ENCODE results near the gene NEUROD2.
A peak's percentile ranks its signal among the peaks of the same experiment; 100 is the strongest.

The NEUROD2 gene

GRCh38 chr17:39639566-39640458, 32.1 kb upstream of the NEUROD2 start:
- DNase-seq (ENCODE audit: low spot score): no peak
- TF ChIP-seq, protein P1, sequence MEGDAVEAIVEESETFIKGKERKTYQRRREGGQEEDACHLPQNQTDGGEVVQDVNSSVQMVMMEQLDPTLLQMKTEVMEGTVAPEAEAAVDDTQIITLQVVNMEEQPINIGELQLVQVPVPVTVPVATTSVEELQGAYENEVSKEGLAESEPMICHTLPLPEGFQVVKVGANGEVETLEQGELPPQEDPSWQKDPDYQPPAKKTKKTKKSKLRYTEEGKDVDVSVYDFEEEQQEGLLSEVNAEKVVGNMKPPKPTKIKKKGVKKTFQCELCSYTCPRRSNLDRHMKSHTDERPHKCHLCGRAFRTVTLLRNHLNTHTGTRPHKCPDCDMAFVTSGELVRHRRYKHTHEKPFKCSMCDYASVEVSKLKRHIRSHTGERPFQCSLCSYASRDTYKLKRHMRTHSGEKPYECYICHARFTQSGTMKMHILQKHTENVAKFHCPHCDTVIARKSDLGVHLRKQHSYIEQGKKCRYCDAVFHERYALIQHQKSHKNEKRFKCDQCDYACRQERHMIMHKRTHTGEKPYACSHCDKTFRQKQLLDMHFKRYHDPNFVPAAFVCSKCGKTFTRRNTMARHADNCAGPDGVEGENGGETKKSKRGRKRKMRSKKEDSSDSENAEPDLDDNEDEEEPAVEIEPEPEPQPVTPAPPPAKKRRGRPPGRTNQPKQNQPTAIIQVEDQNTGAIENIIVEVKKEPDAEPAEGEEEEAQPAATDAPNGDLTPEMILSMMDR (IDR thresholded peaks at IDR 0.05; ENCODE audit: extremely low read depth, missing control alignments): no peak

GRCh38 chr17:39639043-39639442, 31.3 kb upstream of the NEUROD2 start:
- TF ChIP-seq, protein P1 (IDR thresholded peaks at IDR 0.05; ENCODE audit: extremely low read depth, missing control alignments): no peak
- no peak for DNase-seq (ENCODE audit: low spot score)

GRCh38 chr17:39638317-39638716, 30.6 kb upstream of the NEUROD2 start:
- TF ChIP-seq, protein P1 (IDR thresholded peaks at IDR 0.05; ENCODE audit: extremely low read depth, missing control alignments): no peak
- no peak for DNase-seq (ENCODE audit: low spot score)

- DNase-seq (ENCODE audit: low spot score): peak; percentile 98
- TF ChIP-seq, protein P1 (IDR thresholded peaks at IDR 0.05; ENCODE audit: extremely low read depth, missing control alignments): peak; percentile 8
Observed at GRCh38 chr17:39636927-39637736, 29.4 kb upstream of the NEUROD2 start, which contains the start of gene STARD3. Gene STARD3 (plus strand): TSS chr17:39637144. CDS start chr17:39653532, 16,388 bp downstream.

- TF ChIP-seq, protein P1 (IDR thresholded peaks at IDR 0.05; ENCODE audit: extremely low read depth, missing control alignments): no peak
- no peak for DNase-seq (ENCODE audit: low spot score)
Observed at GRCh38 chr17:39636587-39636926, 28.8 kb upstream of the NEUROD2 start.

GRCh38 chr17:39635614-39636176, 28.0 kb upstream of the NEUROD2 start:
- no peak for DNase-seq (ENCODE audit: low spot score)
- TF ChIP-seq, protein P1 (IDR thresholded peaks at IDR 0.05; ENCODE audit: extremely low read depth, missing control alignments): no peak

Measured in GM20000 (cell line).